Suprapubic skin (tissue), 4 donors: ENCODE results near the gene NSD1.

Experiments
- CTCF ChIP-seq, 2 donors: fragments of 200-600 bp in 1 of 2; fragments of 450-650 bp in 1 of 2; sonication (generic) in 1 of 2; IDR thresholded peaks; one replicate each; pipeline ENCODE4 v1.5.1; 2016 to 2019; ENCODE audit warnings: antibody characterized with exemption in 2 of 2, mild to moderate bottlenecking in 1 of 2, moderate library complexity in 1 of 2
- EP300 ChIP-seq: sonication (generic); formaldehyde crosslinking; IDR thresholded peaks from one replicate; pipeline ENCODE4 v1.6.1; 2017; ENCODE audit warnings: antibody characterized with exemption
- POLR2A ChIP-seq, 2 donors: fragments of 450-650 bp; IDR thresholded peaks; one replicate each; pipeline ENCODE4 v1.6.1; 2017; ENCODE audit warnings: antibody characterized with exemption in 2 of 2, mild to moderate bottlenecking in 2 of 2, moderate library complexity in 2 of 2
- POLR2AphosphoS5 ChIP-seq, 3 donors: sonication (generic); formaldehyde crosslinking; IDR thresholded peaks; one replicate each; pipeline ENCODE4 v1.6.1; 2017; ENCODE audit warnings: antibody characterized with exemption in 3 of 3

GRCh38 chr5:177300951-177301350 is 167.4 kb downstream of the NSD1 start:
- no peak for TF ChIP-seq CTCF (IDR thresholded peaks at IDR 0.05)
- no peak for TF ChIP-seq EP300
- no peak for TF ChIP-seq POLR2A (IDR thresholded peaks at IDR 0.05)
- TF ChIP-seq POLR2AphosphoS5 (IDR thresholded peaks at IDR 0.05), result no peak
